HEK293 (cell line): ENCODE data around the gene DNAL4.

Experiments
- CTCF ChIA-PET: fragments of 350-600 bp; formaldehyde crosslinking; extraction: SDS; loops from one replicate; lab custom pipeline; 2021; ENCODE audit warnings: antibody characterized with exemption; lab: Yijun Ruan, JAX
- POLR2A ChIA-PET: fragments of 300-600 bp; formaldehyde crosslinking; extraction: SDS; loops from one replicate; lab custom pipeline; 2020; ENCODE audit warnings: antibody characterized with exemption, inconsistent platforms; lab: Yijun Ruan, JAX
- H3K27ac ChIP-seq: fragments of 200-500 bp; sonication (Bioruptor generic); 2 replicates; pipeline ENCODE4 v1.5.1; 2014; ENCODE audit warnings: low read depth, low read length, control low read depth, inconsistent platforms; ENCODE audit errors: extremely low read depth
- H3K36me3 ChIP-seq, 2 experiments: fragments of 200-500 bp in 1 of 2; sonication (Bioruptor generic) in 1 of 2; 1 replicate in 1 of 2; 2 replicates in 1 of 2; pipeline ENCODE4 v1.5.1; 2014 to 2017; ENCODE audit warnings: inconsistent platforms in 2 of 2, low read length in 2 of 2; ENCODE audit not compliant: control insufficient read depth in 2 of 2, insufficient read depth in 1 of 2
- H3K4me1 ChIP-seq: fragments of 200-500 bp; sonication (Bioruptor generic); 2 replicates; pipeline ENCODE4 v1.5.1; 2014; ENCODE audit warnings: mild to moderate bottlenecking, low read length, inconsistent platforms; ENCODE audit not compliant: control insufficient read depth, insufficient read depth
- H3K4me3 ChIP-seq: 2 replicates; pipeline ENCODE4 v1.5.1; 2011; ENCODE audit warnings: low read depth, mild to moderate bottlenecking, control low read depth, low read length, moderate library complexity
- H3K9me3 ChIP-seq: fragments of 200-500 bp; sonication (Bioruptor generic); 2 replicates; pipeline ENCODE4 v1.5.1; 2014; ENCODE audit warnings: low read depth, low read length, inconsistent platforms; ENCODE audit not compliant: control insufficient read depth, insufficient read depth
- CTCF ChIP-seq: fragments of 450-650 bp; formaldehyde crosslinking; IDR thresholded peaks from 2 replicates; pipeline ENCODE4 v1.5.1; 2016; ENCODE audit warnings: missing biosample characterization, missing genetic modification characterization
- ELK4 ChIP-seq: IDR thresholded peaks from 2 replicates; pipeline ENCODE4 v1.6.1; 2011; ENCODE audit warnings: mild to moderate bottlenecking, low read depth, low read length, borderline replicate concordance
- IKZF3 ChIP-seq: fragments of 450-650 bp; IDR thresholded peaks from 2 replicates; pipeline ENCODE4 v1.5.0; 2018; ENCODE audit warnings: missing biosample characterization, mild to moderate bottlenecking, missing genetic modification characterization, moderate library complexity
- KLF1 ChIP-seq: fragments of 450-650 bp; formaldehyde crosslinking; IDR thresholded peaks from 2 replicates; pipeline ENCODE4 v1.5.1; 2016; ENCODE audit warnings: missing biosample characterization, missing genetic modification characterization
- KLF16 ChIP-seq: fragments of 450-650 bp; formaldehyde crosslinking; IDR thresholded peaks from 2 replicates; pipeline ENCODE4 v1.5.1; 2017; ENCODE audit warnings: missing biosample characterization, missing genetic modification characterization
- YY1 ChIP-seq: fragments of 450-650 bp; formaldehyde crosslinking; IDR thresholded peaks from 2 replicates; pipeline ENCODE4 v1.5.1; 2018; ENCODE audit warnings: missing biosample characterization, missing genetic modification characterization
- ZBTB1 ChIP-seq: fragments of 450-650 bp; formaldehyde crosslinking; IDR thresholded peaks from 2 replicates; pipeline ENCODE4 v1.5.1; 2016; ENCODE audit warnings: missing biosample characterization, missing genetic modification characterization
- ZBTB49 ChIP-seq: fragments of 450-650 bp; formaldehyde crosslinking; IDR thresholded peaks from 2 replicates; pipeline ENCODE4 v1.5.1; 2016; ENCODE audit warnings: missing biosample characterization, missing genetic modification characterization, low read depth
- ZNF133 ChIP-seq: fragments of 450-650 bp; formaldehyde crosslinking; IDR thresholded peaks from 2 replicates; pipeline ENCODE4 v1.5.1; 2016; ENCODE audit warnings: missing biosample characterization, missing genetic modification characterization
- ZNF157 ChIP-seq: fragments of 450-650 bp; formaldehyde crosslinking; IDR thresholded peaks from 2 replicates; pipeline ENCODE4 v1.5.1; 2016; ENCODE audit warnings: missing biosample characterization, missing genetic modification characterization
- ZNF174 ChIP-seq: fragments of 450-650 bp; formaldehyde crosslinking; IDR thresholded peaks from 2 replicates; pipeline ENCODE4 v1.5.0; 2017; ENCODE audit warnings: missing biosample characterization, mild to moderate bottlenecking, missing genetic modification characterization
- ZNF19 ChIP-seq: fragments of 450-650 bp; formaldehyde crosslinking; IDR thresholded peaks from 2 replicates; pipeline ENCODE4; 2016; ENCODE audit warnings: missing biosample characterization, missing genetic modification characterization, low read depth
- ZNF23 ChIP-seq: fragments of 450-650 bp; formaldehyde crosslinking; IDR thresholded peaks from 2 replicates; pipeline ENCODE4 v1.5.1; 2016; ENCODE audit warnings: missing biosample characterization, missing genetic modification characterization, borderline replicate concordance
- ZNF366 ChIP-seq: fragments of 450-650 bp; formaldehyde crosslinking; conservative IDR thresholded peaks from 2 replicates; pipeline ENCODE4 v1.5.1; 2016; ENCODE audit warnings: missing biosample characterization, missing genetic modification characterization
- ZNF518A ChIP-seq: fragments of 450-650 bp; formaldehyde crosslinking; conservative IDR thresholded peaks from 2 replicates; pipeline ENCODE4 v1.5.1; 2016; ENCODE audit warnings: low read depth, missing biosample characterization, missing genetic modification characterization
- ZNF548 ChIP-seq: fragments of 450-650 bp; formaldehyde crosslinking; IDR thresholded peaks from 2 replicates; pipeline ENCODE4 v1.5.1; 2016; ENCODE audit warnings: missing biosample characterization, missing genetic modification characterization
- ZNF549 ChIP-seq: fragments of 450-650 bp; IDR thresholded peaks from 2 replicates; pipeline ENCODE4 v1.5.1; 2018; ENCODE audit warnings: missing biosample characterization, missing genetic modification characterization, mild to moderate bottlenecking, inconsistent platforms, moderate library complexity
- ZNF580 ChIP-seq: fragments of 450-650 bp; formaldehyde crosslinking; IDR thresholded peaks from 2 replicates; pipeline ENCODE4 v1.5.1; 2016; ENCODE audit warnings: missing biosample characterization, missing genetic modification characterization
- ZNF624 ChIP-seq: fragments of 450-650 bp; formaldehyde crosslinking; IDR thresholded peaks from 2 replicates; pipeline ENCODE4 v1.5.1; 2017; ENCODE audit warnings: missing biosample characterization, missing genetic modification characterization
- ZNF629 ChIP-seq: fragments of 450-650 bp; formaldehyde crosslinking; IDR thresholded peaks from 2 replicates; pipeline ENCODE4 v1.5.1; 2017; ENCODE audit warnings: missing biosample characterization, missing genetic modification characterization
- ZNF654 ChIP-seq: fragments of 450-650 bp; formaldehyde crosslinking; IDR thresholded peaks from 2 replicates; pipeline ENCODE4 v1.5.1; 2016; ENCODE audit warnings: low read depth, missing biosample characterization, missing genetic modification characterization
- ZNF692 ChIP-seq: fragments of 450-650 bp; formaldehyde crosslinking; IDR thresholded peaks from 2 replicates; pipeline ENCODE4 v1.5.1; 2016; ENCODE audit warnings: missing biosample characterization, missing genetic modification characterization
- ZNF776 ChIP-seq: fragments of 450-650 bp; formaldehyde crosslinking; IDR thresholded peaks from 2 replicates; pipeline ENCODE4 v1.5.0; 2017; ENCODE audit warnings: missing biosample characterization, missing genetic modification characterization, borderline replicate concordance
- ZNF785 ChIP-seq: fragments of 450-650 bp; formaldehyde crosslinking; IDR thresholded peaks from 2 replicates; pipeline ENCODE4 v1.5.1; 2016; ENCODE audit warnings: missing biosample characterization, missing genetic modification characterization

The DNAL4 gene

GRCh38 chr22:38786631-38787030, 7.3 kb downstream of the DNAL4 start:
- H3K9me3 ChIP-seq, result no peaks in the 10 kb centered on the region
- CTCF ChIA-PET, result interaction anchor here (6.5 kb wide), 1 partner anchor 18 kb away, joined by 43 read pairs; no protein-coding TSS in a partner anchor
- H3K27ac ChIP-seq, result no peak overlapping the region
- POLR2A ChIA-PET, result no interaction called here
- no peak overlapping the region for H3K4me3 ChIP-seq
- peaks cover 0 to 19% of the 10 kb centered on the region in 2 experiments; a peak in 1 of 3 replicates for H3K36me3 ChIP-seq
- H3K4me1 ChIP-seq, result no peaks in the 10 kb centered on the region
- TF ChIP-seq ZNF518A (tag by site-specific recombination) (no peak), KLF1 (tag by site-specific recombination) (no peak), ZNF157 (tag by site-specific recombination) (no peak), ZBTB1 (tag by site-specific recombination) (no peak), ZNF23 (tag by site-specific recombination) (no peak), ZNF549 (tag by site-specific recombination) (no peak), ZNF580 (tag by site-specific recombination) (no peak), ZNF19 (tag by site-specific recombination) (no peak), ZNF624 (tag by site-specific recombination) (no peak), ZNF548 (tag by site-specific recombination) (no peak), ZBTB49 (tag by site-specific recombination) (no peak), ZNF366 (tag by site-specific recombination) (no peak), YY1 (tag by site-specific recombination) (no peak), ZNF133 (tag by site-specific recombination) (no peak), ZNF776 (tag by site-specific recombination) (no peak), KLF16 (tag by site-specific recombination) (no peak), IKZF3 (tag by site-specific recombination) (no peak), ZNF654 (tag by site-specific recombination) (no peak)
- TF ChIP-seq, all 188 proteins: peak for 0

GRCh38 chr22:38784856-38785255, 9.1 kb downstream of the DNAL4 start:
- POLR2A ChIA-PET, result no interaction called here
- Histone ChIP-seq H3K4me3 (no peak overlapping the region), H3K9me3 (no peaks in the 10 kb centered on the region), H3K4me1 (no peaks in the 10 kb centered on the region), H3K36me3 (peaks cover 0 to 24% of the 10 kb centered on the region in 2 experiments; a peak in 1 of 3 replicates), H3K27ac (no peak overlapping the region)
- TF ChIP-seq CTCF (tag by site-specific recombination) (no peak), ZNF629 (no peak), ZNF654 (tag by site-specific recombination) (no peak), KLF16 (tag by site-specific recombination) (no peak), ZNF785 (tag by site-specific recombination) (no peak), ELK4 (no peak), ZNF692 (tag by site-specific recombination) (no peak), ZNF174 (tag by site-specific recombination) (no peak)
- CTCF ChIA-PET, result interaction anchor here (0.7 to 6.5 kb wide), 7 partner anchors 9 to 219 kb away, joined by 3 to 43 read pairs (median 3); no protein-coding TSS in a partner anchor
